ENCODE measurements around the gene BICDL2. TPM values are rescaled to one million over a fixed set of nuclear protein-coding genes. Genes with fewer than 3 reads are reported as not detected.

The BICDL2 gene
- polyA plus RNA-seq, 1 of the 3 experiments (the other 2 are of a cell fraction), result not detected

GRCh38 chr16:3023669-3024478 is 12.9 kb downstream of the BICDL2 start, which contains the start of the genes HCFC1R1 and THOC6 (continued):
- TF ChIP-seq RAD21 (IDR thresholded peaks at IDR 0.05; ENCODE audit: low read length) (no peak), CHD2 (IDR thresholded peaks at IDR 0.05; ENCODE audit: low read length, partially characterized antibody) (peak; percentile 98), JUND (IDR thresholded peaks at IDR 0.05) (peak; percentile 70; the same call in 1 of the 2 replicates), NRF1 (IDR thresholded peaks at IDR 0.05; ENCODE audit: low read depth, low read length) (peak; percentile 63), USF1 (IDR thresholded peaks at IDR 0.05; ENCODE audit: borderline replicate concordance, low read depth) (peak; percentile 94), USF2 (IDR thresholded peaks at IDR 0.05; ENCODE audit: borderline replicate concordance, low read depth, low read length) (peak; percentile 59; the same call in 1 of the 2 replicates), YY1 (IDR thresholded peaks at IDR 0.05; ENCODE audit: low read depth) (no peak; the same call in 1 of the 2 replicates), EP300 (IDR thresholded peaks at IDR 0.05; ENCODE audit: borderline replicate concordance in 1 of 2, low read depth in 1 of 2, low read length in 1 of 2) (no peak; a peak in 1 of 4 replicates), FOXM1 (IDR thresholded peaks at IDR 0.05; ENCODE audit: low read depth) (no peak; the same call in 1 of the 2 replicates), NFIC (IDR thresholded peaks at IDR 0.05; ENCODE audit: borderline replicate concordance) (no peak; the same call in 1 of the 2 replicates), SIN3A (IDR thresholded peaks at IDR 0.05; ENCODE audit: borderline replicate concordance, low read depth, low read length) (peak; percentile 75; the same call in 1 of the 2 replicates)

- Histone ChIP-seq H3K9me3 (no peaks in the 10 kb centered on the region), H3K9me2 (no peaks in the 10 kb centered on the region), H4K20me1 (ENCODE audit: insufficient read depth) (peaks cover 11% of the 10 kb centered on the region), H3K4me1 (ENCODE audit: control insufficient read depth in 1 of 2, insufficient read depth in 2 of 2, low read depth in 1 of 2, low read length in 1 of 2) (peaks cover 8 to 28% of the 10 kb centered on the region in 2 experiments; a peak in 3 of 4 replicates), H3K27ac (ENCODE audit: low read depth in 2 of 2, low read length in 1 of 2) (peak overlapping the region; percentile 94 to 99), H3K36me3 (replicated peaks in 1 of 2; ENCODE audit: control insufficient read depth in 1 of 2, insufficient read depth in 2 of 2, low read length in 1 of 2) (peaks cover 21 to 26% of the 10 kb centered on the region in 2 experiments), H3F3A (replicated peaks; ENCODE audit: insufficient read depth) (peaks cover 51% of the 10 kb centered on the region), H2AFZ (ENCODE audit: low read depth) (no peak overlapping the region), H3K9ac (peak overlapping the region; percentile 100), H3K79me2 (ENCODE audit: insufficient read depth) (peaks cover 11% of the 10 kb centered on the region; the same call in 1 of the 2 replicates), H3K4me2 (peak overlapping the region; percentile 99), H3K4me3 (ENCODE audit: low read depth in 2 of 2, low read length in 1 of 2) (peak overlapping the region; percentile 80 to 88), H3K27me3 (ENCODE audit: insufficient read depth) (no peaks in the 10 kb centered on the region)
- ChIA-PET CTCF (interaction anchor here (0.7 to 8.5 kb wide), 5 partner anchors 8 to 66 kb away, joined by 3 to 111 read pairs (median 4); no protein-coding TSS in a partner anchor), POLR2A (no interaction called here)
- DNase-seq, result no peak
- TF ChIP-seq RXRA (IDR thresholded peaks at IDR 0.05; ENCODE audit: borderline replicate concordance, low read depth), result no peak
- TF ChIP-seq, protein P1, sequence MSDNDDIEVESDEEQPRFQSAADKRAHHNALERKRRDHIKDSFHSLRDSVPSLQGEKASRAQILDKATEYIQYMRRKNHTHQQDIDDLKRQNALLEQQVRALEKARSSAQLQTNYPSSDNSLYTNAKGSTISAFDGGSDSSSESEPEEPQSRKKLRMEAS (IDR thresholded peaks at IDR 0.05; ENCODE audit: low read depth), result no peak
- TF ChIP-seq MXI1 (IDR thresholded peaks at IDR 0.05; ENCODE audit: low read depth, low read length), result no peak
- TF ChIP-seq MEF2A (IDR thresholded peaks at IDR 0.05; ENCODE audit: borderline replicate concordance, low read depth), result no peak
- TF ChIP-seq NRF1 (IDR thresholded peaks at IDR 0.05; ENCODE audit: low read depth, low read length), result no peak
- TF ChIP-seq FOXJ3 (CRISPR knock-in tag; IDR thresholded peaks at IDR 0.05), result no peak
- no peak for TF ChIP-seq TCF12 (IDR thresholded peaks at IDR 0.05)
- TF ChIP-seq, protein P2, sequence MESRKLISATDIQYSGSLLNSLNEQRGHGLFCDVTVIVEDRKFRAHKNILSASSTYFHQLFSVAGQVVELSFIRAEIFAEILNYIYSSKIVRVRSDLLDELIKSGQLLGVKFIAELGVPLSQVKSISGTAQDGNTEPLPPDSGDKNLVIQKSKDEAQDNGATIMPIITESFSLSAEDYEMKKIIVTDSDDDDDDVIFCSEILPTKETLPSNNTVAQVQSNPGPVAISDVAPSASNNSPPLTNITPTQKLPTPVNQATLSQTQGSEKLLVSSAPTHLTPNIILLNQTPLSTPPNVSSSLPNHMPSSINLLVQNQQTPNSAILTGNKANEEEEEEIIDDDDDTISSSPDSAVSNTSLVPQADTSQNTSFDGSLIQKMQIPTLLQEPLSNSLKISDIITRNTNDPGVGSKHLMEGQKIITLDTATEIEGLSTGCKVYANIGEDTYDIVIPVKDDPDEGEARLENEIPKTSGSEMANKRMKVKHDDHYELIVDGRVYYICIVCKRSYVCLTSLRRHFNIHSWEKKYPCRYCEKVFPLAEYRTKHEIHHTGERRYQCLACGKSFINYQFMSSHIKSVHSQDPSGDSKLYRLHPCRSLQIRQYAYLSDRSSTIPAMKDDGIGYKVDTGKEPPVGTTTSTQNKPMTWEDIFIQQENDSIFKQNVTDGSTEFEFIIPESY (IDR thresholded peaks at IDR 0.05; ENCODE audit: borderline replicate concordance, low read depth), result no peak
- TF ChIP-seq ELF1 (IDR thresholded peaks at IDR 0.05), result peak; percentile 5; the same call in 1 of the 2 replicates
- peak; percentile 25; the same call in 1 of the 2 replicates for TF ChIP-seq TAF1 (IDR thresholded peaks at IDR 0.05; ENCODE audit: borderline replicate concordance, low read depth, low read length)
- TF ChIP-seq YY1 (IDR thresholded peaks at IDR 0.05; ENCODE audit: low read depth), result no peak
- TF ChIP-seq EP300 (IDR thresholded peaks at IDR 0.05; ENCODE audit: borderline replicate concordance in 1 of 2, low read depth in 1 of 2, low read length in 1 of 2), result peak in 1 of 2 experiments; percentile 6; a peak in 1 of 4 replicates
- TF ChIP-seq PBX3 (IDR thresholded peaks at IDR 0.05), result no peak; the same call in none of the 2 replicates
- 0% methylated on average over 1 of the region's 6 CpGs for WGBS (ENCODE audit: low lambda C conversion rate)
These were observed 13.4 kb downstream of the BICDL2 start for GRCh38 chr16:3023415-3023668.

All from SK-N-SH (cell line).